Suprapubic skin (tissue), 4 donors: ENCODE results near the gene ELK4. TPM values are rescaled to one million over a fixed set of nuclear protein-coding genes. Genes with fewer than 3 reads are reported as not detected.

Source experiments
- DNase-seq, 2 donors: peaks; one replicate each; pipeline ENCODE4 v3.0.0-alpha.2; 2019; ENCODE audit warnings: low spot score in 2 of 2
- H3K27ac ChIP-seq: fragments of 200-600 bp; sonication (generic); one replicate; pipeline ENCODE4 v1.5.1; 2019
- H3K27me3 ChIP-seq: fragments of 200-600 bp; sonication (generic); one replicate; pipeline ENCODE4 v1.5.1; 2019
- H3K36me3 ChIP-seq: fragments of 200-600 bp; sonication (generic); one replicate; pipeline ENCODE4 v1.5.1; 2019
- H3K4me1 ChIP-seq: fragments of 200-600 bp; sonication (generic); one replicate; pipeline ENCODE4 v1.5.1; 2019
- H3K4me3 ChIP-seq: fragments of 200-600 bp; sonication (generic); one replicate; pipeline ENCODE4 v1.5.1; 2019; ENCODE audit warnings: mild to moderate bottlenecking
- H3K9me3 ChIP-seq: fragments of 200-600 bp; sonication (generic); one replicate; pipeline ENCODE4 v1.5.1; 2019
- EP300 ChIP-seq: sonication (generic); formaldehyde crosslinking; IDR thresholded peaks from one replicate; pipeline ENCODE4 v1.6.1; 2017; ENCODE audit warnings: antibody characterized with exemption
- POLR2A ChIP-seq, 2 donors: fragments of 450-650 bp; IDR thresholded peaks; one replicate each; pipeline ENCODE4 v1.6.1; 2017; ENCODE audit warnings: antibody characterized with exemption in 2 of 2, mild to moderate bottlenecking in 2 of 2, moderate library complexity in 2 of 2
- POLR2AphosphoS5 ChIP-seq, 3 donors: sonication (generic); formaldehyde crosslinking; IDR thresholded peaks; one replicate each; pipeline ENCODE4 v1.6.1; 2017; ENCODE audit warnings: antibody characterized with exemption in 3 of 3
- WGBS: methylation state at CpG from one replicate; pipeline ENCODE4 v1.1.5; 2018; 5-methylcytosine and 5-hydroxymethylcytosine counted together
- total RNA-seq, 4 donors: library from RNA; depleted of rRNA; stranded (reverse); fragments of >200 nt; gene quantifications; one replicate each; pipeline ENCODE4 v1.1.0, GENCODE V29; 2016
- TF ChIP-seq, protein P1 (sequence below), 2 donors: fragments of 200-600 bp in 1 of 2; fragments of 450-650 bp in 1 of 2; sonication (generic) in 1 of 2; IDR thresholded peaks; one replicate each; pipeline ENCODE4 v1.5.1; 2016 to 2019; ENCODE audit warnings: antibody characterized with exemption in 2 of 2, mild to moderate bottlenecking in 1 of 2, moderate library complexity in 1 of 2

ELK4 gene
- total RNA-seq, 4 donors from 2014 or later, result 30.9 to 52.6 (median 43.8) TPM

DNA sequence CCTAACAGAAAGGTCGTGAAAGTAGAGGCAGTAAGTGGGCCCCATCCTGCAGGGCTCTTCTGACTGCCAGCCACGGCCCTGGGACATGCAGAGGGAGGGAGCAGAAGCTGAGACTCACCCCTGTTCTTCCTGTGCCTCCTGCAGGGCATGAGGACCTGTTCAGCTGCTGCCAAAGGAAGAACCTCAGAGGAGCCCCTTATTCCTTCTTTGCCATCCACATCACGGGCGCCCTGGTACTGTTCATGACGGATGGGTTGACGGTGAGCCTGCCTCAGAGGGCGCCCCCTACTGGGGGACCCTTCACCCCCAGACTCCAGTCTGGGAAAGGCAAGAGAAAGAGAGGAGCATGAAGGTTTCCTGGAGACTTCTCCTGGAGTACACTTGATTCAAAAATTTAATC is 47.1 kb downstream of the ELK4 start:
- peak; percentile 49 to 67 for DNase-seq
- H3K4me1 ChIP-seq, result peaks cover 34% of the 10 kb centered on the region
- H3K4me3 ChIP-seq, result no peak overlapping the region
- 62% methylated on average over 7 of the region's 7 CpGs for WGBS
- H3K27me3 ChIP-seq, result peaks cover 7% of the 10 kb centered on the region
- H3K36me3 ChIP-seq, result no peaks in the 10 kb centered on the region
- H3K27ac ChIP-seq, result no peak overlapping the region
- no peaks in the 10 kb centered on the region for H3K9me3 ChIP-seq
- TF ChIP-seq, protein P1, sequence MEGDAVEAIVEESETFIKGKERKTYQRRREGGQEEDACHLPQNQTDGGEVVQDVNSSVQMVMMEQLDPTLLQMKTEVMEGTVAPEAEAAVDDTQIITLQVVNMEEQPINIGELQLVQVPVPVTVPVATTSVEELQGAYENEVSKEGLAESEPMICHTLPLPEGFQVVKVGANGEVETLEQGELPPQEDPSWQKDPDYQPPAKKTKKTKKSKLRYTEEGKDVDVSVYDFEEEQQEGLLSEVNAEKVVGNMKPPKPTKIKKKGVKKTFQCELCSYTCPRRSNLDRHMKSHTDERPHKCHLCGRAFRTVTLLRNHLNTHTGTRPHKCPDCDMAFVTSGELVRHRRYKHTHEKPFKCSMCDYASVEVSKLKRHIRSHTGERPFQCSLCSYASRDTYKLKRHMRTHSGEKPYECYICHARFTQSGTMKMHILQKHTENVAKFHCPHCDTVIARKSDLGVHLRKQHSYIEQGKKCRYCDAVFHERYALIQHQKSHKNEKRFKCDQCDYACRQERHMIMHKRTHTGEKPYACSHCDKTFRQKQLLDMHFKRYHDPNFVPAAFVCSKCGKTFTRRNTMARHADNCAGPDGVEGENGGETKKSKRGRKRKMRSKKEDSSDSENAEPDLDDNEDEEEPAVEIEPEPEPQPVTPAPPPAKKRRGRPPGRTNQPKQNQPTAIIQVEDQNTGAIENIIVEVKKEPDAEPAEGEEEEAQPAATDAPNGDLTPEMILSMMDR (IDR thresholded peaks at IDR 0.05), result no peak
- TF ChIP-seq POLR2AphosphoS5 (IDR thresholded peaks at IDR 0.05), result no peak
- TF ChIP-seq EP300, result no peak
- no peak for TF ChIP-seq POLR2A (IDR thresholded peaks at IDR 0.05)

DNA sequence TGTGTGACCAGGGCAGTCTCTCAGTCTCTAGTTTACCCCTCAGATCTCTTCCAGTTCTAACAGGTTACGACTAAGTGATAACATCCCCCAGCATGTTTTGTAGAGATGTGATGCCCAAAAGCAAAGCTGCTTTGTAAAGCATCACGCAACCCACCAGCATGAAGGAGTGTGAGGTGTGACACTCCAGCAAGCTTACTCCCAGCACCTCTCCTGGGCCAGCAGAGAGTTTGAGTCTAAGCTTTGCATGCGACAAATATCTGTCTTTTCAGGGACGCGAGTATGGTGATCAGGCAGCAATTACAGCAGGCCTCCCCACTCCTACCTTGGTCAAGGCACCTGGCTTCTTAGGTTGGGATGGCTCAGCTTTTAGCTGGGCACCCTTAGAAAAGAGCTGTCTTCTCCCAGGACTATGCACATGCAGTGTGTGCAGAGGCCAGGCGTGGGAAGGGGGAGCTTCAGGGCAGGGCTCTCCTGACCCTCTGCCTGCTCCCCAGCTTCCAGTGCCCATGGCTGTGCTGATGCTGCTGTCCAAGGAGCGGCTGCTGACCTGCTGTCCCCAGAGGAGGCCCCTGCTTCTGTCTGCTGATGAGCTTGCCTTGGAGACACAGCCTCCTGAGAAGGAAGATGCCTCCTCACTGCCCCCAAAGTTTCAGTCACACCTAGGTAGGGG is 48.2 kb downstream of the ELK4 start:
- 90% methylated on average over 5 of the region's 7 CpGs for WGBS
- DNase-seq, result peak; percentile 38 to 70

DNA sequence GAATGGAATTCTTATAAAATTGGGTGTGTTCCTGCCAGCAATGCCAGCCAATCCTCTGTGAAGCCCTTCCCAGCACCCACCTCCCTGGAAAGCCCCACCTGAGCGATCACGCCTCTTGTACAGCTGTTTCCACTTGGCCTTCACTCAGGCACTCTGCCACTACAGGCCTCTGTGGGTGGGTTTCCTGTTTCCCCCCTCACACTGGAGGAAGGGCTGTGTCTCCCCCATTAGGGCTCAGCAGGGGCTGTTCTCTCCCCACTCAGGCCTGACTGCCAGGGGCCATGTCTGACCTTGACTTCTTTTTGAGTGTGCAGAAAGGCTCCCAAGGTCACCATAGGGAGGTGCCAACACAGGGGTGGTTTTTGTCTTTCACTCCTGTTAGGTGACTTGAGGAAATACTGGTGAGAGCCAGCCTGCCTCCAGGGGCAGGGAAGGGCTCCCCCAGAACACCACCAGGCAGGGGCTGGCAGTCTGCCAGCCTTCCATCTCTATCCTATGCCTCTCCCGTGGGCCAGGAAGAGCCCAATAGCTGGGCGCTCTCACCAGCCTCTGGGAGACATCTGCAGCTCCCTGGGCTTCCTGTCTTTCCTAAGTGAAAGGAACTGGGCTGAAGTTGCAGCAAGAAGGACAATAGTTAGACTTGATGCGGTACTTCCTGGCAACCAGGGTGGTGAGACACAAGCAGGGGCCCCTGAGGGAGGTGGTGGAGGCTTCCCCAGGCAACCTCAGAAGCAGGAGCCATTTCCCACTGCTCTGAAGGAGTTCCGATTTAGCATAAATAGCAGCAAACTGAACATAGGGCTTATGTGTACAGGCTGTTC is 49.1 kb downstream of the ELK4 start:
- Histone ChIP-seq H3K27ac (peak overlapping the region; percentile 72), H3K4me3 (no peak overlapping the region), H3K36me3 (no peaks in the 10 kb centered on the region), H3K27me3 (peaks cover 16% of the 10 kb centered on the region), H3K4me1 (peaks cover 29% of the 10 kb centered on the region), H3K9me3 (no peaks in the 10 kb centered on the region)
- WGBS, result 29% methylated on average over 6 of the region's 6 CpGs
- peak; percentile 65 to 80 for DNase-seq
- TF ChIP-seq, protein P1 (IDR thresholded peaks at IDR 0.05), result no peak
- TF ChIP-seq POLR2AphosphoS5 (IDR thresholded peaks at IDR 0.05) (no peak), POLR2A (IDR thresholded peaks at IDR 0.05) (no peak), EP300 (no peak)

More for the DNA sequence above, 48.2 kb downstream of the ELK4 start:
- no peak for TF ChIP-seq EP300
- no peak for TF ChIP-seq POLR2AphosphoS5 (IDR thresholded peaks at IDR 0.05)
- H3K27me3 ChIP-seq, result peaks cover 16% of the 10 kb centered on the region
- H3K9me3 ChIP-seq, result no peaks in the 10 kb centered on the region
- H3K4me1 ChIP-seq, result peaks cover 33% of the 10 kb centered on the region
- peak overlapping the region; percentile 72 for H3K27ac ChIP-seq
- H3K4me3 ChIP-seq, result no peak overlapping the region
- H3K36me3 ChIP-seq, result no peaks in the 10 kb centered on the region

DNA sequence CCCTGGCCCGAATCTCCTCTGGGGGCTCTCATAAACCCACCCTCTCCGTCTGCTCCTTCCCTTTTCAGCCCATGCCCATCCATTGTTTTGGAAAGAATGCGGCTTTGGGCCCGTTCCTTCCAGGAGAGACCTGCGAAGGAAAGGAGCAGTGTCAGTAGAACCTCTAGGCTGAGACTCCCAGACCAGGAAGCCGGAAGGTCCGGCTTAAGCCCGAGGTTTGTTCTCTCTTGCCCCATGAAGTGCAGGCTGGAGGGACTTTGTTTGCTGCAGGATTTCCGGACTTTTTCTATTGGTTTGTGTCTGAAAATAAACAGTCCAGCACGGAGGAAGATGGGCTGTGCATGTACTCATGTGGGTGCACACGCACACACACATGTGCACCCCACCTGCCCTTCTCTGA is 49.8 kb downstream of the ELK4 start:
- Histone ChIP-seq H3K9me3 (no peaks in the 10 kb centered on the region), H3K36me3 (no peaks in the 10 kb centered on the region), H3K27ac (peak overlapping the region; percentile 72), H3K4me3 (no peak overlapping the region), H3K4me1 (peaks cover 28% of the 10 kb centered on the region), H3K27me3 (peaks cover 16% of the 10 kb centered on the region)
- DNase-seq, result peak; percentile 24 to 60
- TF ChIP-seq POLR2AphosphoS5 (IDR thresholded peaks at IDR 0.05), result no peak
- TF ChIP-seq POLR2A (IDR thresholded peaks at IDR 0.05), result no peak
- TF ChIP-seq EP300, result no peak
- TF ChIP-seq, protein P1 (IDR thresholded peaks at IDR 0.05), result no peak
- WGBS, result 51% methylated on average over 11 of the region's 11 CpGs

DNA sequence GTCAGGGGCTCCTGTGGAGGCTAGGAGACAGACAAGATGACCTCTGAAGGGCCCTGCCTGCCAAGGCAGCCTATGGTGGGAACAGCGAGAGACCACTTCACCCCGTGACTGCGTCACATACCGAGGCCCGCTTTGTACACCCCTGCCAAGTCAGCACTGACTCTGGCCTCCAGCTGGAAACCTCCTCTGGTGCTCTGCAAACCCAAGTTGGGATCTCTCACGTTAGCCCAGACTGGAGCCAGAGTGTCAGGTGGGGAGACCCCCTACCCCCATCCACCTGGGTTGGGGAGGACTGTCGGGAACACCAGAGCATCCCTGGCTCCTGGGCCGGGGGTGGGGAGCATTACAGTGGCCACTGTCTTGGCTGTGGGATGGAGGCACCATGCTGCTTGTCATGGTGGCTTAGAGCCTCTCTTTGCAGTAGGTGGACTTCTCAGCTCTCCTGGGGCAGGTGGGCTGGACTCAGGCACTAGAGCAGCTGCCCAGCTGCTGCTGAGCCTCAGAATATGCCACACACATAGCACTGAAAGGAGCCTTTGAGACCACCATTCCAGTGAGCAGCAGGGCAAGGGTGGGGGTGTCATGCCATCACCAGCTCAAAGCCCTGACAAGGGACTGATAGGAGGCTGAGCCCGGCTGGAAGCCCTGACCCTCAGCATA is 50.4 kb downstream of the ELK4 start:
- DNase-seq, result peak; percentile 46 to 71
- no peak overlapping the region for H3K4me3 ChIP-seq
- no peaks in the 10 kb centered on the region for H3K36me3 ChIP-seq
- peaks cover 16% of the 10 kb centered on the region for H3K27me3 ChIP-seq
- H3K27ac ChIP-seq, result peak overlapping the region; percentile 72
- WGBS, result 93% methylated on average over 2 of the region's 9 CpGs
- H3K9me3 ChIP-seq, result no peaks in the 10 kb centered on the region
- peaks cover 28% of the 10 kb centered on the region for H3K4me1 ChIP-seq
- TF ChIP-seq, protein P1 (IDR thresholded peaks at IDR 0.05), result no peak
